ENCODE measurements around the gene PAK3.

PAK3 gene

DNA sequence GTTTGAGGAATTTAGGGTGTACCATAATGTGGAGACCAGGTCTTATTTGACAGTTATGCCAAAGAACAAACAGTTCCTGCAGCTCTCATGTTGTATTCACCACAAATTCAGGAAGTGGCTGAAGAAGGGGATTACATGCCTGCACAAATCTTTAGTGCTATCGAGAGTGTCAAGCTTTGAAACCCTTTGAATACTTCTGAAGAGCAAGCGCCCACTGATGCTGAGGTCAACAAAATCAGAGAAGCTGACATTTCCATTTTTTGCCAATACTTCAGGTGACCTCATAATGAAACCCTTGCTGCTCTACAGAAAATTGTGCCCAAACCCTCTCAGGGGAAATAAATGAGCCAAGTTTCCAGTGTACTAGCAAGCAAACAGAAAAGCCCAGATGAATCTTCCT, 28.4 kb downstream of the PAK3 start:
- no peak for DNase-seq
- intact Hi-C loops (cut with DNase I): no loop called here

DNA sequence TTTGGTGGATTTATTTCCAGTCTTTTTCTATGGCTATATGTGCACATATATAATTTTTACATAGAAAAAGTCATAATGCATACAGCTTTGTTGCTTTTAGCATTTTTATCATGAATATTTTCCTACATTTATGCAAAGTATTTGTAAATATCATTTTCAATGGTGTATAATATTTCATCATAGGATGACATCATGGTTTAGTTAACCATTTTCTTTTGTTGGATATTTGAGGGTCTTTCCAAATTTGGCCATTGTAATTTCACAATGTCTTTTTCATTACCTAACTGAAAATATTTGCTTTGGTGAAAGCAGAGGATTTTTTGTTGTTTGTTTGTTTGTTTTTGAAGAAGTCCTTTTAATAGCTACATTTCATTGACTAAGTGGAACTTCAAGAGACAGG, 31.0 kb downstream of the PAK3 start:
- DNase-seq: no peak
- intact Hi-C loops (cut with DNase I): no loop called here

DNA sequence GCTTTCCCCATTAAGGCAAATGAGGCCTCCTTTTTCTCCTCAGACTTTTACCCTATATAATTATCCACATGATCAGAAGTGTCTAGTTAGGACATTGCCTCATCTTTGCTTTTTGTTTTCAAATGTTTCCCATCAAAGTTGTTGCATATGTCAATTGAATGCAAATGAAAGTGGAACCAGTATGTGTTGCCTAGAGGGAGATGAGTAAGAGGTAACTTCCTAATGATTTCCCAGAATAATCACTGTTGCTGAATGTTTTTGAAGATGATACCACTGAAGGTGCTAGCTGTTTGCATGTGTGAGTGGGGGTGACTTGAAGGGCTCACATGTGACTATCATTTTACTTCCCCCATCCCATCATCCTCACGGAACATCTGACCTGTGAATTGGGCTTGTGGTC, 33.9 kb downstream of the PAK3 start:
- no peak for DNase-seq
- intact Hi-C loops (cut with DNase I): no loop called here

DNA sequence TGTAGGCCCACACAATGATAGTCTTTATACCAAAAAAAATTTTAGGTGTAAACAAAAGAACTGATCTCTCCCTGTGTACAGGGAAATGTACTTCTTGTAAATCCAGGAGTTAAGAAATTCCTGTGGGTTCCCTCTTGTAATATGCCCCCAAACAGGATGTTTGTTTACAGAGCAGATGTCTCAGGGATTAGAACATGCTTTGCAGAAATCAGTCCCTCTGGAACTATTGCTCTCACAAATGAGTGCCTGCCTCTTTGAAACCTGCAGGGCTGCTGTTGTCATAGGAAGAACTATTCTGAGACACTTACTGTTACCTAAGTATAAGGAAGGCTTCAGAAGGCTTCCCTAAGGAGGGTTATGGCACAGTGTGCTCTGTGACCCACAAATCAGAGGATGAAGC, 35.6 kb downstream of the PAK3 start:
- intact Hi-C loops (cut with DNase I): no loop called here
- no peak for DNase-seq

DNA sequence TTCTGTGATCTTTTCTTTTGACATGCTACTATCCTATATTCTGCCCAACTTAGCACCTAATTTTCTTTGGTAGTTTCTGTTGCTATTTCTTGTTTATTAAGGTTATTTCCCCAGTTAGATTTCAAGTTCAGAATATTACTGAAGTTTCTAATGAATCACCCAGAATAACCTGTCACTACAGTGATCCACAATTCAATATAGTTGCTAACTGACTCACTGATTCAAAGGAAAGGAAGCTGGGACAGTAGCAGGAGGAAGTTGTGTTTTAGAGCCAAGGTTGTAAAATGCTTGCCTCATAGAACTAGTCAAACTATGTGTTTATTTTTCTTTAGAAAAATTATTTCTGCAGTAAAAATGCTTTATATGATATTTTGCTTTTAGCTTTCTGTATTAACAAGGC, 37.4 kb downstream of the PAK3 start:
- DNase-seq: no peak
- intact Hi-C loops (cut with DNase I): no loop called here

DNA sequence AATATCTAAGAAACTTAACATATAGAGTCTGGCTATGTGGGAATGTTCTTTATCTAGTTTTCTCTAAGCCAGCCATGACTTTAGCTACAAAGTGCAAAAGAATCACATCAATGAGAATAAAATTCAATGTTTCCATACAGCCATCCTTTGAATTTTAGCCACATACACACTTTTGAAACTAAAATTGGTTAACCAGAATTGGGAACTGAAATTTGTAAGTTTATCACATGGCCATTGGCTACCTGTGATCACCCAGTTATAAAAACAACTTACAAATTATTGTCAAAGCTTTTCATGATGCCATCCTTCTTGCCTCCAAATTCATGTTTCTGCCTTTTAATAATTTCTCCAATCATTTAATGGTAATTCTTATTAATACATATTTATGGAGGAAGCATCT, 49.9 kb downstream of the PAK3 start:
- no peak for DNase-seq

DNA sequence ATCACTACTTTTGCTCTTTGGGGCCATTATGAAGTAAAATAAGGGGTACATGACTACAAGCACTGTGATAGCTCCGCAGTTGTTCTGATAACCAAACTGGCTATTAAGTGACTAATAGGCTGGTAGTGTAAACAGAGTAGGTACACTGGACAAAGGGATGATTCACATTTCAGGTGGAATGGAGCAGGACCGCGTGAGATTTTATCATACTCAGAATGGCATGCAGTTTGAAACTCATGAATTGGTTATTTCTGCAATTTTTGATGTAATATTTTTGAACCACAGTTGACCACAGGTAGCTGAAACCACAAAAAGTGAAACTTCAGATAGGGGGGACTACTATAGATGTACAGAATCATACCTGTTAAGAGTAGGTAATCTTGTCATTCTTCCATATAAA, 55.8 kb downstream of the PAK3 start:
- no peak for DNase-seq
- intact Hi-C loops (cut with DNase I): no loop called here

More for the DNA sequence above, 49.9 kb downstream of the PAK3 start:
- intact Hi-C loops (cut with DNase I): no loop called here

DNA sequence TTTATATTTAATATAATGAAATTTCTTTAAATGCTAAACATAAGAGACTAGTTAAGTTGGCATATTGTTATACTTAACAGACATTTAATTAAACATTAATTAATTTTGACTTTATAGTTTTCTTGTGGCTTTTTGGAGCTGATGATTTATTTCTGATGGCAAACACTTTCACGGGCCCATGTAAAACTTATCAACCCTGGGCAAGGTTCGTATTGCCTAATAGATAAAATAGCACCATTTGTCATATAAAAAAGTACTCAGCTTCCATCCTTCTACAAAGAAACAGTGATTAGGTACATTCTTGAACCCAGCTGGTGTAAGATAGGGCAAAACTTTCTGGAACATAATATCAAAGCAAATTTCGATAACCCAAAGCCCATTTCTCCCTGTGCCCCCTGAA, 63.2 kb downstream of the PAK3 start:
- intact Hi-C loops (cut with DNase I): no loop called here
- DNase-seq: no peak

DNA sequence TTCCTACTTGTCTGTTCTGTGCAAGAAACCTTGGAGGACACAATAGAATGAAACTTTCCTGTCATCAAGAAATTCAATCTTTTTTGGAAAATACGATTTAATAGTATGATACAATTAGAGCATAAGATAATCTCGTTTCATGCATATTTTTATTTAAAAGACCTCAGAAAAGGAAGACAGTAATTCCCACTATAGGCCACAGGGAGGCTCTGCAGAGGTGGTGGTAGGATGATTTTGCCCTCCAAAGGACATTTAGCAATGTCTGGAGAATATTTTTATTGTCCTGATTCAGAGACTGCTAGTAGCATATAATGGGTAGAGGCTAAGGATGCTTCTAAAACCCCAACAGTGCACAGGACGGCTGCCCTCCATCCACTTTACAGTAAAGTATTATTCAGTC, 68.7 kb downstream of the PAK3 start:
- DNase-seq: peak in 3 of 42 donors; percentile 7 to 39 (median 34)
- intact Hi-C loops (cut with DNase I): no loop called here

DNA sequence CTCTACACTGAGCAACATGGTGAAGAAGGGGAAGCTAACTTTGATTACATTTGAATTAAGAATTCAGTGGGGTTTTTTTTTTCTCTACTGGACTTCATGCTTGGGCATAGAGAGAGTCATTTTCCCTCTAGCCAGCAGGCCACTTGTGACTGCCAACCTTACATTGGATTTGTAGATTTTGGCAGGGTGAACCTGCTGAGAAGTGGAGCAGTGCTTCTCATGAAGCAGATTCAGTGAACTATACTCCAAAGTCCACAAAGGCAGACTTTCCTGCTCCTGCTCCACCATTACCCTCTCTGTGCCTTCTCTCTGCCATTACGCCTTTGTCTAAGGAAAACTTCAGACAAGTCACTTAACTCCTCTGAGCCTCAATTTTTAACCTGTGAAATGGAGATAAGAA, 69.9 kb downstream of the PAK3 start:
- DNase-seq: no peak
- intact Hi-C loops (cut with DNase I): no loop called here

DNA sequence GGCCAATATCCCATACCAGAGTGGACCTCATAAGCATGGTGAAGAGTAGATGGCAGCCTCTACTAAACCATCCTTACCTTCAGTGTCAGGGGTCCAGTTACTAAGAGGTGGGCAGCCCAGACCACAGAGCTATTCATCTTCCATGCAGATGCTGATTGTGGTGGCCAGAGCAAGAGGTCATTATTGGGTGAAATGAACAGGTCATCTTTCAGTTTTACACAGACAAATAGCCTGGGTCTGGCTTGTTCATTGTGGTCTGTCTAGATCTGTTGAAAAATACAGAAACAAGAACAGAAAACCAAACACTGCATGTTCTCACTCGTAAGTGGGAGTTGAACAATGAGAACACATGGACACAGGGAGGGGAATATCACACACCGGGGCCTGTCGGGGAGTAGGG, 71.3 kb downstream of the PAK3 start:
- intact Hi-C loops (cut with DNase I): no loop called here

DNA sequence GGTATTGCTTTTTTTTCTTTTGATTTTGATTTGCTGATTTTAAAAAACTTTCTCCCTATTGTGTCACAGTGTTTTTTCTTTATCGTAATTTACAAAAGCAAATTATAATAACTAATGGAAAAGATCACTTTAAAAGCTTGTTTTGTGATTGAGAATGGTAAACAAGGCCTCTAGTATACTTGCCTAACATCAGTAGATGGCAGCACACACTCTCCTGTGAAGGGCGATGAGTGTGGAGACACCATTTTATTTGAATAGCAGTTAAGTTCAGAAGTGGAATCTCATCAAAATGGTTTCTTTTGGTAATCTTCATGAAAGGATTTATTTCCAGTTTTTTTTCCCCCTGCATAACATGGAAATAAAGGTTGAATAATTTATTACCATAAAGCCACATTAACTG, 72.3 kb downstream of the PAK3 start:
- DNase-seq: peak in 17 of 42 donors; percentile 2 to 41 (median 11)

More for the DNA sequence above, 71.3 kb downstream of the PAK3 start:
- no peak for DNase-seq

DNA sequence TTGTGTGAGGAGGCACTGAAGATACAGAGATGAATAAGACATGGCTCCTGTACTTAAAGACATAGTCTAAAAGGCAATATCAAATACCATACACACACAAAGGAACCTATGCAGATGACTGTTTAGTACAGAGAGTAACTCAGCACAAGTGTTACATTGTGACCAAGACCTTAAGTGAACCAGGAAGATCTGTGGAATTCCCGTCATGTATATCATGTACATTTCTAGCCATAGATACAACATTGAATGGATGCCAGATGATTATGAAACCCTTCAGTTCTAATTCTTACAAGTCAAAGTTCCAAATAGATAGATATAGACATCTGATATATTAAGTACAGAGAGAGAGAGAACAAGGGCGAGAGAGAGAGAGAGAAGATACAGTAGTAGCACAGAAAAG, 73.2 kb downstream of the PAK3 start:
- DNase-seq: no peak
- intact Hi-C loops (cut with DNase I): no loop called here

More for the DNA sequence above, 72.3 kb downstream of the PAK3 start:
- intact Hi-C loops (cut with DNase I): no loop called here

DNA sequence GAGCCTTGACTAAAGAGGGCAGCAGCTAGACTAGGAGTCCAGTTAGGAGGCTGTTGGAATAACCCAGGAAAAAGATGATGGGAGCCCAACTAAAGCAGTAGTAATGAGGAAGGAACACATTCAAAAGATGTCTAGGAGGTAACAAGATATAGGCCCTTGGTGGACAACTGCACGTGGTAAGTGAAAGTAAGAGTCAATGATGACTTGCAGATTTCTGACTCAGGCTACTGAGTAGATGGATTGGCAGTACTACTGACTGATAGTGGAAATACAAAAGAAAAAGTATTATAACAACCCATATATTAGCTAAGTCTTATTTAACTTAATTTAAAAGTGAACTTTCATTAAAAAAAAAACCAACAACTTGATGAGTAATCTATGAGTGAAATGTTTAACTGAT, 74.0 kb downstream of the PAK3 start:
- intact Hi-C loops (cut with DNase I): no loop called here
- DNase-seq: no peak

DNA sequence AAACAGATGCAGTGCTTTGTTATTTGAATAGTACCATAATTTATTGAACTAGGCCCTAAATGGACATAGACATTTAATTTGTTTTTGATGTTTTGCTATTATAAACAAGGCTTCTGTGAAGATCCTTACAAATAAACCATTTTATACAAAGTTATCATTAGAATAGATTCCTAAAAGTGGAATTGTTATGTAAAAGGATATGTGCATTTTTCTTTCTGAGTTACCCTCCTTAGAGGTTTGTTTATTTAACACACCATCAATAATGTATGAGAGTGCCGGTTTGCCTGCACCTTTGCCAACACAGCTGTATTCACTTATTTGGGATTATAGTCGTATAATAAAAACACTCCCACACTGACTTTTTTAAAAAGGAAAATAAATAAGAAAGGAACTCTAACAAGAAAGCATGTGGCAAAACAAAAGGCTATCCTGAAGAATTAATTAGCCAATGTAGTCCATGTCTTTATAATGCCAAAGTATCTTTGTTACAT, 84.8 kb downstream of the PAK3 start:
- intact Hi-C loops (cut with DNase I): no loop called here
- no peak for DNase-seq

DNA sequence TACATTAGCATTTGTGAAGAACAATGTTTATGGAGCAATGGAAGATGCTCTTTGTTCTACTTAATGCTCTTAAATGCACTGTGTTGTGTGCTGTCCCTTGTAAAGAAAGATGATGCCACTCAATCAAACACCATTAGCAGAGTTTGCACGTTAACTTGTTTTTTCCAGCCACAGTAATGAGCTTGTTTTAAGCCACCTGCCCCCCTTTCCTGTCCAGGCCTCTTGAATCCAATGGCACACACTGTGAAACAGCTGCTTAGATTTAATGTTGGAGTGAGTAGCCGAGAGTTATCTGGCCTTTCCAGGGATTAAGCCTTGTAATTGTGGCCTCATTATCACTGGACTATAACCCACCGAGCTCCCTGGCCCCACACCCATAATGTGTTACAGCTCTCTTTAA, 86.0 kb downstream of the PAK3 start:
- no peak for DNase-seq

DNA sequence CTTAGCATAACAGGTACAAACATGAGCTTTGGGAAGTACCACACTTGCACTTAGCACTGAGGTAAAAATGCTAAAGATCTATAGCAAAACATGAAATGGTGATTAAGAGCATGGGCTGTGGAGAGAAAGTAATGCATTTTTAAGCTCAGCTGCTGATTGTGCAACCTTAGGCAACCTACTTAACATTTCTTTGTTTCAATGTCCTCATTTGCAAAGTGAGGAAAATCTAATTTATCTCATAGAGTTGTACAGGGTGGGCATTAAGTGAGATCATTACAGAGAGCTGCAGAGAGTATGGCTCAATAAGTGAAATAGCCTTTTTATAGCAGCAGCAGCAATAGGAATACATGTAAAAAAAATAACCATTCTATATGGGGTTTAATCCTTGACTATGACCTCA, 87.0 kb downstream of the PAK3 start:
- intact Hi-C loops (cut with DNase I): no loop called here
- no peak for DNase-seq

More for the DNA sequence above, 86.0 kb downstream of the PAK3 start:
- intact Hi-C loops (cut with DNase I): no loop called here

DNA sequence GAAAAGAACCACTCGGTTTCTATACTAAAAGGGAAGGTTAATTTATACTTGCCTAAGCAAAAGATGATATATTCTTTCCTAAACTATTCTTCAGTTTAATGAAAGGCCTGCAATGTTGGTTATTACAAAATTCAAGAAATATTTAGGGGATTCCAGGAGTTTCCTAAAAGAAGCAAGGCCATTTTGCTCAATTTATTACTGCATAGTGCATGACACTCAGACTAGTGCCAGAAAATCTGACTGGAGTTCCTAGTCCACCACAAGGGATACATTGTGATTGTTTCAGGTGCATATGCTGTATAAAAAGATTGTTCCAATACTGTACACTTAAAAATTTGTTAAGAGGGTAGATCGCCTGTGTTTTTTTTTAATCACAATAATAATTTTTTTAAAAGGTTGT, 95.6 kb downstream of the PAK3 start:
- DNase-seq: no peak
- intact Hi-C loops (cut with DNase I): no loop called here

DNA sequence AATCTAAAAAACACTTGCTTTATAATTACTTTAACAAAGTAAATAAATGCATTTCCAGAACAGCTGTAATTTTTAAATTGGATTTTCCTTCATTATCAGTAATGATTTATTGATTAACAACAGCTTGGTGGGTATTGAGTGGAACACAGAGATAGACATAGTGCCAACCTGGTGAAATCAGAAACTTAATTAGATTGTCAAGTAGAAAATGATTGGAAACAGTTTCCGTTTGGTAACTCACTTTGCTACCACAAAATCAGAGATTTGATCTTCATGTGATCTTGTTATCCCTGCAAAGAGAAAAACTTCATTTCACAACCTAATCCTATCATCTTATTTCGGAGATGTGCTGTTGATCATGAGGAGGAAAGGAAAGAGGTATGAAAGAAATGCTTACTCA, 103.5 kb downstream of the PAK3 start:
- intact Hi-C loops (cut with DNase I): no loop called here

DNA sequence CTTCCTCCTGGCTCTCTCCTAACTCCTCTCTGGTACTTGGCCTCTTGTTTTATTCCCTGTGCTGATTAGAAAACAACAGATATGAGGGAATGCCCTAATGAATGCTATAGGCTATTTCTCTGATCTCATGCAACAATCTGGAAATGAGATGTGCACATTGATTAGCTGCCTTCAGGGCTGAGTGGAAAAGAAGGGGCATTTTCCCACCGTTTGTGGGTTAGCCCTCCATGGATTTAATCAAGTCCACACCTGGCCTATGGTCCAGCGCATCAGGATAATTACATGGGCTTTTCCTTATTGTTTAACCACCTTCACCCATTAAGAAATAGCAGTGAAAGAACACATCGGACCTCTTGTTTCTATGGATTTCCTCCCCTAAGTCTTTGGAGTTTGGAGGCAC, 104.3 kb downstream of the PAK3 start:
- no peak for DNase-seq
- intact Hi-C loops (cut with DNase I): no loop called here

More for the DNA sequence above, 103.5 kb downstream of the PAK3 start:
- DNase-seq: no peak

DNA sequence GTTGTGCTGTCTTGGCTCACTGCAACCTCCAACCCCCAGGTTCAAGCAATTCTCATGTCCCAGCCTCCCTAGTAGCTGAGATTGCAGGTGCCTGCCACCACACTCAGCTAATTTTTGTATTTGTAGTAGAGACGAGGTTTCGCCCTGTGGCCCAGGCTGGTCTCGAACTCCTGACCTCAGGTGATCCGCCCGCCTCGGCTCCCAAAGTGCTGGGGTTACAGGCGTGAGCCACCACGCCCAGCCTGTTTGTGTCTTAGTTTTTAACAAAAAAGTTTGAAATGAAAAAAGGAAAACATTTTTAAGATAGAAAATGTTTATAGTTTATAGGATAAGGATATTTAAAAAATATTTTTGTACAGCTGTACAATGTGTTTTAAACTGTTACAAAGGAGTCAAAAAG, 111.9 kb downstream of the PAK3 start:
- peak in 1 of 42 donors; percentile 2 for DNase-seq
- intact Hi-C loops (cut with DNase I): no loop called here

DNA sequence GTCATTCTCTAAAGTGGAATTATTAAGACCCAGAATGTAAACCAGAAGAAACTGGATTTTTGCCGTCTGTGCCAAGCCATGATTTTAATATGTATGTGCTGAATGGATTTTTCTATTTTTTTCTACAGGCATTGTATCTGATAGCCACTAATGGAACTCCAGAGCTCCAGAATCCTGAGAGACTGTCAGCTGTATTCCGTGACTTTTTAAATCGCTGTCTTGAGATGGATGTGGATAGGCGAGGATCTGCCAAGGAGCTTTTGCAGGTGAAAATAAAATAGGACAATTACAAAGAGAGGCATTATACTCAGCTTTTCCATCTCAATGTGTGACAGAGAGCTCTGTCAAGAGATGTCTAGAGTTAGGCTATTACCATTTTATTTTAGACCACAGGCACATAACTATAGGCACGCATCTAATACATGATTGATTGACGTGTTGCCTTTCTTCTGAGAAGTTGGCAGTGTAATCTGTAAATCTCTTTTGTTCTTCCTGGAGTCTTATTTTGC, 120.4 kb downstream of the PAK3 start:
- intact Hi-C loops (cut with DNase I): no loop called here
- no peak for DNase-seq

Data from head of caudate nucleus (tissue), 42 donors.